ENCODE measurements around the gene SGO2.
"Not testable (repeated sequence)": the region's sequence is repeated elsewhere in the genome, so short reads cannot be mapped to it uniquely, and the experiment has no call there.

SGO2 gene

DNA sequence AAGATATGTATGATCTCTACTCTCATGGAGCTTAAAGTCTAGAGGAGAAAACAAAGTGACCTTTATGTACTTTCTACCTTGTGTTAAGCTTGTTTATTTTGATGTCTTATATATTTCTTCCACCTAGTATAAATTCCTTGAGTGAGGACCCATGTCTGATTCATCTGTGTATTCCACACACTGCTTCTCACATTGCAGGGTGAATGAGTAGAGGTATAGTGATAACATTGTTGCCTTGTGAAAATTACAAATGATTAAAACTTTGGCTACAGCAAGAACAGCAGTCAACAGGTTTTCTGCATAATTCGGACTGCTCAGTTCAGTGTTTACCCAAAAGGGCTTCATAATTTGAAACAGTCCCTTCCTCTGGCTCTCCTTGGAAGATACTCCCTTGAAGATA is 96.1 kb downstream of the SGO2 start:
- no peak for DNase-seq

DNA sequence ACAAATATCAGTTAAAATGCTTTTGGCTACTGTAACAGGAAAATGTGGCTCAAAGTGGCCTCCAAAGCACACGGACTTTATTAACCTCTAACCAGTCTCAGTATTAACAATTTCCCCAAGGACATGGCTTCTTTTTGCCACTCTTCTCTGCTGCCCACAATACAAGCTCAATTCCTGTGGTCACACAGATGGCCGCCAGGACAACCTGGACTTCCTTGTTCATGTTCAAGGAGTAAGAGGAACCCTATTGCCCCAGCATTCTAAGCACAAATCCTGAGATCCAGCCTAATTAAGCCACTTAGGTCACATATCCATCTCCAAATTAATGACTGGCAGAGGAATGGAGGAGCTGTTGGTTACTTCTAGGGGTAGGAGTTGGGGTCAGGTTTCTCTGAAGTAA is 98.0 kb downstream of the SGO2 start:
- DNase-seq = no peak

DNA sequence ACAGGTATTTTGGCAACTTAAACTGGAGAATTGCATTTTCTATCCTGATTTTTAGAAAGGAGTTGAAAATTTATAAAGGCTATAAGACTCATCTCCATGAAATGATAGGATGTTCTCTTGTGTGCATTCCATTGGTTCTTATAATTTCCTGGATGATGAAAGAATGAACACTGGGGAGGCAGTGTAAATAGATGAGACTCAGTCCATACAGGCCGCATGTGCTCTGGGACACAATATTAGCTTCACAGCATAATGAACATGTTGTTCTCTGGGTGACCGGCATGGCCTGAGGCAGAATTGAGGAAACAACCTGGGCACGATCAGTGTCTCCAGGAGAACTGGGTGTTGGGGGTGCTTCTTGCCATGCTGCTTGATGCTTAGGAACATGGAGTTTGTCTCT is 98.7 kb downstream of the SGO2 start:
- DNase-seq = no peak

DNA sequence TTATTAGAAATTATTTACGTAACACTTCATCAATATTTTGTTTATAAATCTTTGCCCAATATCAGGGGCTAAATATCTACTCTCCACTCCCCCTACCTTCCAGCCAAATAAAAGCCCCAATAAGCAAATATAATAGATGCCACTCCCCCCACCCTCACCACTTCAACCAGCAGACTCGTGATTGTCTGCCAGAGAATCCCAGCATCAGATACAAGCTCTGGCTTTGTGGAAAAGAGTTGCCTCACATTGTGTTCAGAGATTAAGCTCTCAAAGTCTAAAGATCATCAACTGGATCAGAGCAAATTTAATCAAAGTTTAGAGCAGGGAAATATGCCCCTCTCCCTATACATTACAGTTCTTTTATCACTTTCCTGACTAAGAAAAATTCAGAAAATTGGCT is 99.3 kb downstream of the SGO2 start:
- no peak for DNase-seq

DNA sequence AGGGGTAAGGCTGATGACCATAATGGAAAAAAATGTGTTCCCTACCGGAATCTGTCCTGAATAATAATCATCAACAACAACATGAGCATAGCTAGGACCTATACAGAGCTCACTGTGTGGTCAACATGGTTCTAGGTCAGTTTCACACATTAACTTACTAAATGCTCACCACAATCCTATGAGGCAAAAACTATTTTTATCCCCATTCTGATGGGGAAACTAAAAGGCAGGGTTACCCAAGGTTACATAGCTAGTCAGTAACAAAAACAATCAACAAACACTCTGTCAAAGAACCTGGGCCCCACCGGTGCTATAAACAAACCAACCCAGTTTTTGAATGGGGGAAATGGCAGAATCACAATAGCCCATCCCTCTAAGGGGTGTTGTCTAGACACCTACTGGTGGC is 100.0 kb downstream of the SGO2 start:
- DNase-seq = no peak

DNA sequence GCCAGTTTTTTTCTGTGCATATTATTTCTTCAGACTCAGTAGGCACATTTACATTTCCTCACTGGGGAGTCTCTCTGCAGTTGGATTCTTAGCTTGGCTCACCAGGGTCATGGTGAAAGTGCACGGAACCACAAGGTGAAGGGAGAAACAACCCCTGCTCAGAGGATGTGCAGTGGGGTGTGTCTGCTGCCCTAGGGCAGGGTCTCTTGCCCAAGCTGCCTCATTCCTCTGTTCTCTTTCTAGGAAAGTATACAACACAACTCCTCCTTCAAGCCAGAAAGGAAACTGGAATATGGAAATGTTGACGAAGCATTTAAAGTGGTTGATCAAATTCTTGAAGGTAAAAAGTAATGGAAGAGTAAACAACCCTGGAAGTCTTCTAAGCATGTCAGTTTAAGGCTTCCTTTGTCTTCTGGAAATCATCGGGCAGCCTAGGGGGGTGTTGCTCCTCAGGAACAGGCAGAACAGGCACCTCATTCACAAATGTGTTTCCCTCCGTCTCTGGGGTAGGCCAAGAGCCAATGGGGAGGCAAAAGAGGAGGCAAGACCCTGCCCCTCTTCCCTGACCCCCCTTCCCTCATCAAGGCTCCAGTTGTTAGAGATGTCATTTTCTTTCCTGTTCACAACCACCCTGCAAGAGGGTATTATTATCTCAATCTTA is 101.2 kb downstream of the SGO2 start:
- DNase-seq = no peak

DNA sequence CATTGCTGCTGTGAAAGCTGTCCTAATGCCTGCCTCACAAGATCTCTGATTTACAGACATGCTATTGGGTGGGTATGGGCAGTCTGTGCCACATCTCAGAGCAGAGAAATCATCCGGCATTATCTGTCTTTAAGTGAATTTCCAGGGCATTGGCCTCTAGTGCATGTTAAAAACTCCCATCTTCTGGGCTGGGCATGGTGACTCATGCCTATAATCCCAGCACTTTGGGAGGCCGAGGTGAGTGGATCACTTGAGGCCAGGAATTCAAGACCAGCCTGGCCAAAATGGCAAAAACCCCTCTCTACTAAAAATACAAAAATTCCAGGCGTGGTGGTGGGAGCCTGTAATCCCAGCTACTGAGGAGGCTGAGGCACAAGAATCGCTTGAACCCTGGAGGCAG is 102.5 kb downstream of the SGO2 start:
- DNase-seq = not testable (repeated sequence)

DNA sequence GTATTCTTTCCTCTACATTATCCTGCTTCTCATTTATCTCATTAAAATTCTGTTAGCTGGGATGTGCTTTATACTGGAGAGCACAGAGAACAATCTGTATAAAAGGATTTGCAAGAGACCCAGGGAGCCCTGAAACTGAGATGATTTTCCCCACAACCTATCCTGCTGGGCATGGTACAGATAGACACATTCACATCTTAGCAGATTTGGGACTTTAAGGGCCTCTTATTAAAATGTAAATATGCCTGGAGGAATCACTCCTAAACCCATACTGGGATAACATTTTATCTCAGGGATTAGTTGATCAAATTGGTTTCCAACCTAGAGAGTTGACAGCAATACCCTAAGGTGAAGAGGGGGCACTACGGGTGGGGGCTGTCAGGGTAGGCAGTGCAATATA is 105.3 kb downstream of the SGO2 start:
- DNase-seq = no peak

All from CD4-positive, alpha-beta T cell treated with Interleukin-1 beta for 1 hour (primary cell).